ENCODE results near the gene HRH1. TPM values are rescaled to one million over a fixed set of nuclear protein-coding genes. Genes with fewer than 3 reads are reported as not detected.

Gene HRH1
- total and polyA plus RNA-seq, 2 of the 13 experiments (the other 11 are each of a cell fraction or from before 2014, with no cell fraction given) = not detected

- no peaks in the 10 kb centered on the region for H3K4me1 ChIP-seq (ENCODE audit: insufficient read depth, low read length)
- WGBS (ENCODE audit: low lambda C conversion rate) = under 1% methylated on average over 12 of the region's 13 CpGs
- no peak overlapping the region for H3K9ac ChIP-seq (ENCODE audit: insufficient read depth, low read depth, low read length)
- H2AFZ ChIP-seq (ENCODE audit: low read length) = no peak overlapping the region
- H3K9me3 ChIP-seq (ENCODE audit: low read length) = no peaks in the 10 kb centered on the region
- H3K27me3 ChIP-seq (ENCODE audit: control insufficient read depth in 1 of 2, insufficient read depth in 2 of 2, low read length in 2 of 2) = peaks cover 0 to 15% of the 10 kb centered on the region in 2 experiments; a peak in 2 of 5 replicates
- H3K79me2 ChIP-seq (ENCODE audit: insufficient read depth, low read length) = no peaks in the 10 kb centered on the region
- no peaks in the 10 kb centered on the region for H3K36me3 ChIP-seq (replicated peaks in 1 of 2; ENCODE audit: control insufficient read depth in 1 of 2, insufficient read depth in 2 of 2, low read length in 2 of 2)
- H3K4me2 ChIP-seq (ENCODE audit: low read depth, low read length) = no peak overlapping the region
- ChIA-PET POLR2A (no interaction called here), CTCF (ENCODE audit: low intra/inter-chr PET ratio, low total read pairs) (no interaction called here)
- intact Hi-C loops (cut with micrococcal nuclease; ENCODE audit: unreplicated experiment) (no loop called here), in situ Hi-C loops (cut with HindIII; ENCODE audit: extremely low pct_ligation_motif_present, low pct_unique_long_range_greater_than_20kb) (no loop called here)
- BruUV-seq (replicated peaks) = no TSS peak
- ATAC-seq = no peak
- H3K4me3 ChIP-seq (replicated peaks in 1 of 3; ENCODE audit: insufficient read depth in 1 of 3, low read depth in 2 of 3, low read length in 3 of 3) = no peak overlapping the region
- no peak for DNase-seq (ENCODE audit: low spot score)
- FAIRE-seq = no peak
- H3K27ac ChIP-seq (ENCODE audit: extremely low read length, insufficient read depth, low read length) = no peak overlapping the region
- TF ChIP-seq GFI1 (CRISPR knock-in tag; IDR thresholded peaks at IDR 0.05; ENCODE audit: borderline replicate concordance) (no peak), TEAD2 (CRISPR knock-in tag; IDR thresholded peaks at IDR 0.05) (no peak), ZSCAN29 (CRISPR knock-in tag; conservative IDR thresholded peaks at IDR 0.05) (no peak), NFE2 (CRISPR knock-in tag; IDR thresholded peaks at IDR 0.05) (no peak), DPF2 (CRISPR knock-in tag; IDR thresholded peaks at IDR 0.05; ENCODE audit: borderline replicate concordance, low read depth) (no peak), PRMT3 (CRISPR knock-in tag; IDR thresholded peaks at IDR 0.05; ENCODE audit: borderline replicate concordance, low read depth) (no peak), ZNF784 (CRISPR knock-in tag; IDR thresholded peaks at IDR 0.05; ENCODE audit: borderline replicate concordance) (no peak), ZNF737 (CRISPR knock-in tag; IDR thresholded peaks at IDR 0.05; ENCODE audit: borderline replicate concordance) (no peak), ZNF367 (CRISPR knock-in tag; IDR thresholded peaks at IDR 0.05; ENCODE audit: borderline replicate concordance) (no peak), ZSCAN31 (CRISPR knock-in tag; IDR thresholded peaks at IDR 0.05; ENCODE audit: low read depth) (no peak), ZUFSP (CRISPR knock-in tag; IDR thresholded peaks at IDR 0.05; ENCODE audit: borderline replicate concordance) (no peak)
- H4K20me1 ChIP-seq (ENCODE audit: insufficient read depth, low read length) = no peaks in the 10 kb centered on the region
Measured at GRCh38 chr3:11140030-11140712, 14.1 kb upstream of the HRH1 start.
